Upper lobe of right lung (tissue), 1 donor: ENCODE data around the gene DLG4. TPM values are rescaled to one million over a fixed set of nuclear protein-coding genes. Genes with fewer than 3 reads are reported as not detected.

Experiments used
- ATAC-seq: fragments of 200-7000 bp; cut with Tn5 transposase; one replicate; pipeline ENCODE4 v1.9.1; 2020; ENCODE audit warnings: mild to moderate bottlenecking, moderate library complexity
- DNase-seq: peaks from one replicate; pipeline ENCODE4 v3.0.0-alpha.2; 2020
- H3K27ac ChIP-seq: fragments of 200-600 bp; one replicate; pipeline ENCODE4 v1.8.0; 2022
- H3K27me3 ChIP-seq: fragments of 200-600 bp; one replicate; pipeline ENCODE4 v1.8.0; 2022; ENCODE audit warnings: mild to moderate bottlenecking
- H3K36me3 ChIP-seq: fragments of 200-600 bp; one replicate; pipeline ENCODE4 v1.8.0; 2022
- H3K4me1 ChIP-seq: fragments of 200-600 bp; one replicate; pipeline ENCODE4 v1.8.0; 2022
- H3K4me3 ChIP-seq: fragments of 200-600 bp; one replicate; pipeline ENCODE4 v1.8.0; 2022; ENCODE audit warnings: mild to moderate bottlenecking
- H3K9me3 ChIP-seq: fragments of 200-600 bp; one replicate; pipeline ENCODE4 v1.8.0; 2022
- intact Hi-C: fragments of 100-400 bp; cut with DNase I; formaldehyde crosslinking; loops from one replicate; pipeline ENCODE4 v1.11.0; 2022
- total RNA-seq: library from RNA; stranded (reverse); fragmentation: NEBNext Ultra II Directional; extraction: Animal tissue kit (Norgen Biotek cat#: 25700); gene quantifications from one replicate; pipeline ENCODE4 v1.2.1, GENCODE V29; 2021
- TF ChIP-seq, protein P1 (sequence below): fragments of 200-600 bp; IDR thresholded peaks from one replicate; pipeline ENCODE4 v1.8.0; 2022; ENCODE audit warnings: antibody characterized with exemption
- donor health status: DM: no; HTN: yes; CAD: no; lungs with severe emphysema.

DLG4 gene
- total RNA-seq, 1 donor from 2014 or later: 30.7 TPM

DNA sequence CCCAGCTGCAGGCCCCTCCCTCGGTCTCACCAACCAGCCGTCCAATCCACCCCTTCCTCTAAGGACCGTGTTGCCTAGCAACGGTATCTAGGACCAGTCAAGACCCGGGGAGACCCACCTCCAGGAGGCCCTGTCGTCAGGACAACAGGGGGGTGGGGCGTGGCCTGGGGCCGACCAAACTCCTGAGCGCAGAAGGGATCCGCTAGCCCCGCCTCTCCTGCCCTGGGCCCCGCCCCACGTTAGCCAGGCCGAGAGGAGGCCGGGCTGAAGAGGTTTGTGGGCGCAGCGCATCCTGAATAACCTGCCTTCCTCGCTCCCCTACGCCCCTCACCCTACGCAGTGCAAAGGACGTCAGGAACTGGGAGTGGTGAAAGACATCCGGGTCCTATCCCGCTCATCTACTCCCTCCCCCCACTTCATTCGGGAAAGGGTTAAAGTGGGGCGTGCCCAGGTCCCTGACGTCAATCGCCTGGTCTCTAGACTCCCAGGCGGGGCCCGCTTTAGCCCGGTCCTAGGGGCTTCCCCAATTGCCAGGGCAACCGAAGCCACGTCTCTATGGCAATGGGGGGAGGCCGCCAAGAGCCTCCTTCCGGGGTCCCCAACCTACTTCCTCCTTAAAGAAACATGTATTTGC, 14.7 kb downstream of the DLG4 start:
- Histone ChIP-seq H3K27ac (peak overlapping the region; percentile 3), H3K27me3 (no peaks in the 10 kb centered on the region), H3K36me3 (peaks cover 13% of the 10 kb centered on the region), H3K4me1 (peaks cover 8% of the 10 kb centered on the region), H3K9me3 (no peaks in the 10 kb centered on the region), H3K4me3 (peak overlapping the region; percentile 55)
- TF ChIP-seq, protein P1, sequence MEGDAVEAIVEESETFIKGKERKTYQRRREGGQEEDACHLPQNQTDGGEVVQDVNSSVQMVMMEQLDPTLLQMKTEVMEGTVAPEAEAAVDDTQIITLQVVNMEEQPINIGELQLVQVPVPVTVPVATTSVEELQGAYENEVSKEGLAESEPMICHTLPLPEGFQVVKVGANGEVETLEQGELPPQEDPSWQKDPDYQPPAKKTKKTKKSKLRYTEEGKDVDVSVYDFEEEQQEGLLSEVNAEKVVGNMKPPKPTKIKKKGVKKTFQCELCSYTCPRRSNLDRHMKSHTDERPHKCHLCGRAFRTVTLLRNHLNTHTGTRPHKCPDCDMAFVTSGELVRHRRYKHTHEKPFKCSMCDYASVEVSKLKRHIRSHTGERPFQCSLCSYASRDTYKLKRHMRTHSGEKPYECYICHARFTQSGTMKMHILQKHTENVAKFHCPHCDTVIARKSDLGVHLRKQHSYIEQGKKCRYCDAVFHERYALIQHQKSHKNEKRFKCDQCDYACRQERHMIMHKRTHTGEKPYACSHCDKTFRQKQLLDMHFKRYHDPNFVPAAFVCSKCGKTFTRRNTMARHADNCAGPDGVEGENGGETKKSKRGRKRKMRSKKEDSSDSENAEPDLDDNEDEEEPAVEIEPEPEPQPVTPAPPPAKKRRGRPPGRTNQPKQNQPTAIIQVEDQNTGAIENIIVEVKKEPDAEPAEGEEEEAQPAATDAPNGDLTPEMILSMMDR: no peak
- ATAC-seq: peak; percentile 89
- intact Hi-C loops: no loop called here
- peak; percentile 92 for DNase-seq

DNA sequence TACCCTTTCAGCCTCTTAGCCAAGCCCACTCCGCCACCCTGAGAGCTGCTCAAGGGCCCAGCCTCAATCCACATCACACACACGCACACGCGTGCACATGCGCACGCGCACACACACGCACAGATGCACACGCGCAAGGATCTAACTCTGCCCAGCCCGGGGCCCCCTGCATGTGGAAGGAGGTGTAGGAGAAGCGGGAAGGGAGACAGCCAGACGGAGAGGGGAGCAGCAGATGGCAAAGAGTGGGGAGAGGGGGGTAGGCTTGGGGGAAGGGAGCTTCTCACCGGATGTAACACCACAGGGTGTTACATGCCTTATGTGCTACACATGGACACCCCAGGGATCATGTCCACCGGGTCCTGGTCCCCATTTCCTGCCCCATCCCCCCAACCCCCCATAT, 15.3 kb downstream of the DLG4 start:
- Histone ChIP-seq H3K4me3 (peak overlapping the region; percentile 55), H3K9me3 (no peaks in the 10 kb centered on the region)
- intact Hi-C loops: no loop called here

DNA sequence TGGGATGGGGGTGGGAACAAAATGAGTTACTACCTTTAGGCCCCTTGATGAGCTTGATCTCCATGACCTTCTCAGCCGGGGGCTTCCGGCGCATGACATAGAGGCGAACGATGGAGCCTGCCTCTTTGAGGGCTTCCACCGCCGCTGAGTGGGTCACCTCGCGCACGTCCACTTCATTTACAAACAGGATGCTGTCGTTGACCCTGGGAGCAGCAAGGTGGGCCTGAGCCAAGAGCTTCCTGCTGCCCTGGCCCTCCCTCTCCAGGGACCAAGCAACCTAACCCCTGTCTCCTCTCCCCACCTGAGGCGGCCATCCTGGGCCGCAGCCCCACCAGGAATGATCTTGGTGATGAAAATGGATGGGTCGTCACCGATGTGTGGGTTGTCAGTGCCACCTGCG, 16.2 kb downstream of the DLG4 start:
- H3K4me3 ChIP-seq: no peak overlapping the region
- DNase-seq (no peak), ATAC-seq (no peak)
- intact Hi-C loops: no loop called here
- no peak overlapping the region for H3K27ac ChIP-seq
- no peaks in the 10 kb centered on the region for H3K27me3 ChIP-seq
- peaks cover 13% of the 10 kb centered on the region for H3K36me3 ChIP-seq
- H3K4me1 ChIP-seq: peaks cover 8% of the 10 kb centered on the region
- no peaks in the 10 kb centered on the region for H3K9me3 ChIP-seq
- TF ChIP-seq, protein P1: no peak

More for the DNA sequence above, 15.3 kb downstream of the DLG4 start:
- Histone ChIP-seq H3K36me3 (peaks cover 13% of the 10 kb centered on the region), H3K27me3 (no peaks in the 10 kb centered on the region), H3K27ac (no peak overlapping the region), H3K4me1 (peaks cover 8% of the 10 kb centered on the region)
- TF ChIP-seq, protein P1: no peak
- no peak for DNase-seq
- no peak for ATAC-seq

DNA sequence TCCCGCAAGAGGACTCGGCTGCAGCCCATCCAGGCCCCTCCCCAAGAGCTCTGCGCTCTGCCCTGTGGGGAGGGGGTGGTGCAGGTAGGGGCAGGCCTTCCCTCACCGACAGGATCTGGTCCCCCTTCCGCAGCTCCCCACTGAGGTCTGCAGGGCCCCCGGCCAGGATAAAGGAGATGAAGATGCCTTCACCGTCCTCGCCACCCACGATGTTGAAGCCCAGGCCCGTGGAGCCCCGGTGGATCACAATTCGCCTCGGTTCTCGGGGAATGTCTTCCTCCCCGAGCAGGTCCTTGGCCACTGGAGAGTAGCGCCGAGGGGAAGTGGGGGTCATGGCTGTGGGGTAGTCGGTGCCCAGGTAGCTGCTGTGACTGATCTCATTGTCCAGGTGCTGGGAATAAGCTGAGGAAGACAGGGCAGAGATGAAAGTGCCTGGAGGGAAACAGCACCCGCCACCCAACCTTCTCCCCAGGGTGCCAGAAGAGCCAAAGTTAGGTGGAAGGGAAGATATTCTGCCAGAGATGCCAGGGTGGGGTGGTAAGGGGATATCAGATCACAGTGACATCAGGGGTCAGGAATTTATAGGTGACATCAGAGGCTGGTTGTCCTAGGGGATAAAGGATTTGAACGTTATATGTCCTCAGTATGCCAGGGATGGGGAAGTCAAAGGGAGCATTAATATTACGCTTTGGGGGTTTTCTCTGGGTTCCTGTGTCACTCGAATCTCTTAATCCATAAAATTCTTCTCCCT, 22.8 kb downstream of the DLG4 start:
- ATAC-seq: peak; percentile 12
- intact Hi-C loops: no loop called here
- TF ChIP-seq, protein P1: no peak
- H3K36me3 ChIP-seq: peaks cover 34% of the 10 kb centered on the region
- H3K27me3 ChIP-seq: no peaks in the 10 kb centered on the region
- no peaks in the 10 kb centered on the region for H3K9me3 ChIP-seq
- no peak overlapping the region for H3K27ac ChIP-seq
- H3K4me1 ChIP-seq: no peaks in the 10 kb centered on the region
- H3K4me3 ChIP-seq: no peak overlapping the region
- DNase-seq: no peak

DNA sequence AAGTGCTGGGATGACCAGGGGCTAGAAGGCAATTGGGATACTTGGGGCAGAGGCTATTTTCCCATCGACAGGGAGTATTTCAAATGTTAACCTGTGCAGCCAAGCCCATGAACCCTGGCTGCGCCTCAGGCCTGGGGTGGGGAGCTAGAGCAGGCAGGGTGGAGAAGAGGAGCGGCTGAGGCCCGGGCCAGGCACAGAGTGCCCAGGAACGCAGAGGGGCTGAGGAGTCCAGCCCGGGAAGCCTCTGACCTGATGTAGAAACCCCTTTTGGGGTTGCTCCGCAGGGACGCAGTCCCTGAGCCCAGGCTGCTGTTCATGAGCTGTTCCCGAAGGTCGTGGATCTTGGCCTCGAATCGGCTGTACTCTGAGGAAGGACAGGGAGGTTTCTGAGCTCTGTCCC, 23.7 kb downstream of the DLG4 start:
- H3K4me1 ChIP-seq: no peaks in the 10 kb centered on the region
- DNase-seq: no peak
- TF ChIP-seq, protein P1: no peak
- no peaks in the 10 kb centered on the region for H3K9me3 ChIP-seq
- no peaks in the 10 kb centered on the region for H3K27me3 ChIP-seq
- no peak for ATAC-seq
- no peak overlapping the region for H3K27ac ChIP-seq
- intact Hi-C loops: no loop called here
- peaks cover 34% of the 10 kb centered on the region for H3K36me3 ChIP-seq
- H3K4me3 ChIP-seq: no peak overlapping the region
